ENCODE results near the gene DOCK4.
"Not testable (repeated sequence)": the region's sequence is repeated elsewhere in the genome, so short reads cannot be mapped to it uniquely, and the experiment has no call there.

GRCh38 chr7:111917404-111917803 is 288.8 kb downstream of the DOCK4 start:
- TF ChIP-seq CTCF (conservative IDR thresholded peaks at IDR 0.05; ENCODE audit: low read length); EZH2phosphoT487 (IDR thresholded peaks at IDR 0.05; ENCODE audit: borderline replicate concordance): not testable (repeated sequence)
